Panc1 (cell line): ENCODE data around the gene GRHL1. TPM values are rescaled to one million over a fixed set of nuclear protein-coding genes. Genes with fewer than 3 reads are reported as not detected.

Source experiments
- ATAC-seq: fragments of 200-7000 bp; cut with Tn5 transposase; 2 replicates; pipeline ENCODE4 v1.9.1; 2020; ENCODE audit warnings: mild to moderate bottlenecking, moderate library complexity
- BruUV-seq: library from RNA; stranded (reverse); fragments of 400-500 nt; replicated peaks from 2 replicates; lab custom pipeline; 2021; lab: Mats Ljungman, UMichigan
- CTCF ChIA-PET: fragments of 300-600 bp; sonication (Branson Sonifier 250); formaldehyde crosslinking; loops from one replicate; lab custom pipeline; 2022; ENCODE audit warnings: antibody characterized with exemption; lab: Charles Lee
- POLR2A ChIA-PET: fragments of 300-600 bp; sonication (Branson Sonifier 250); formaldehyde crosslinking; loops from one replicate; lab custom pipeline; 2022; ENCODE audit warnings: antibody characterized with exemption; lab: Charles Lee
- DNase-seq: peaks from one replicate; pipeline ENCODE4 v3.0.0-alpha.2; 2010; ENCODE audit warnings: low read depth, low spot score
- H3K27ac ChIP-seq: 2 replicates; pipeline ENCODE4 v1.5.1; 2011; ENCODE audit warnings: mild to moderate bottlenecking, low read length, inconsistent platforms
- H3K27me3 ChIP-seq: fragments of 200-500 bp; sonication (Bioruptor generic); 2 replicates; pipeline ENCODE4 v1.6.0; 2014; ENCODE audit warnings: low read length, inconsistent platforms; ENCODE audit not compliant: control insufficient read depth, insufficient read depth
- H3K36me3 ChIP-seq: fragments of 200-500 bp; sonication (Bioruptor generic); 2 replicates; pipeline ENCODE4 v1.5.1; 2014; ENCODE audit warnings: inconsistent platforms, mild to moderate bottlenecking, low read length, moderate library complexity; ENCODE audit not compliant: control insufficient read depth, insufficient read depth
- H3K4me1 ChIP-seq: 2 replicates; pipeline ENCODE4 v1.5.1; 2011; ENCODE audit warnings: inconsistent platforms, mild to moderate bottlenecking, low read length, moderate library complexity; ENCODE audit not compliant: control insufficient read depth, insufficient read depth
- H3K4me3 ChIP-seq, 2 experiments: 2 replicates each; pipeline ENCODE4 v1.5.1; 2011 to 2012; ENCODE audit warnings: low read depth in 2 of 2, low read length in 2 of 2, mild to moderate bottlenecking in 2 of 2, inconsistent platforms in 1 of 2, moderate library complexity in 1 of 2
- H3K9me3 ChIP-seq: fragments of 200-500 bp; sonication (Bioruptor generic); 2 replicates; pipeline ENCODE4 v1.5.1; 2014; ENCODE audit warnings: low read depth, mild to moderate bottlenecking, inconsistent platforms, low read length, moderate library complexity; ENCODE audit not compliant: control insufficient read depth, insufficient read depth
- CTCF ChIP-seq: fragments of 450-650 bp; IDR thresholded peaks from 2 replicates; pipeline ENCODE4 v1.5.1; 2017; ENCODE audit warnings: mild to moderate bottlenecking
- TCF7L2 ChIP-seq: IDR thresholded peaks from 2 replicates; pipeline ENCODE4 v1.6.1; 2011; ENCODE audit warnings: mild to moderate bottlenecking, low read depth, low read length, inconsistent platforms
- in situ Hi-C: cut with HindIII; loops from 2 replicates; pipeline ENCODE4 v1.10.0; 2016; ENCODE audit warnings: low sequenced_read_pairs, low pct_unique_long_range_greater_than_20kb
- intact Hi-C: fragments of 100-400 bp; cut with micrococcal nuclease; formaldehyde crosslinking; loops from one replicate; pipeline ENCODE4 v1.10.0; 2022; ENCODE audit not compliant: unreplicated experiment
- total RNA-seq: library from RNA; stranded (reverse); gene quantifications from one replicate; pipeline ENCODE4 v1.2.1, GENCODE V29; 2021; ENCODE audit not compliant: unreplicated experiment

GRHL1 gene
- total RNA-seq, 1 experiment from 2014 or later: 4.7 TPM

GRCh38 chr2:10048501-10049171 lies 97.1 kb downstream of the GRHL1 start:
- POLR2A ChIA-PET: no interaction called here
- H3K36me3 ChIP-seq: peaks cover 15% of the 10 kb centered on the region

More at GRCh38 chr2:10048501-10049171, 97.1 kb downstream of the GRHL1 start:
- DNase-seq: no peak
- intact Hi-C loops: loop anchor here (5.0 kb wide), 2 partner anchors 66 to 236 kb away; no protein-coding TSS in a partner anchor
- Histone ChIP-seq H3K4me3 (no peak overlapping the region), H3K9me3 (no peaks in the 10 kb centered on the region), H3K4me1 (peaks cover 3% of the 10 kb centered on the region), H3K27me3 (no peaks in the 10 kb centered on the region), H3K27ac (no peak overlapping the region)
- CTCF ChIA-PET: interaction anchor here (0.6 to 2.5 kb wide), 4 partner anchors 48 to 281 kb away, joined by 3 to 20 read pairs (median 8); no protein-coding TSS in a partner anchor
- in situ Hi-C loops: no loop called here
- no TSS peak for BruUV-seq
- ATAC-seq: no peak
- peak; percentile 80 for TF ChIP-seq CTCF
- no peak for TF ChIP-seq TCF7L2

Other genes starting within 250 kb of the GRHL1 start
- 35.2 TPM for gene TAF1B, start 108.2 kb upstream of the GRHL1 start, total RNA-seq
- 23.7 TPM for gene KLF11, start 91.9 kb downstream of the GRHL1 start, total RNA-seq
- 20.4 TPM for gene CYS1, start 128.7 kb downstream of the GRHL1 start, total RNA-seq
- 294 TPM for gene RRM2, start 171.0 kb downstream of the GRHL1 start, total RNA-seq